Skeletal muscle tissue (tissue), 4 donors: ENCODE data around the gene VILL. TPM values are rescaled to one million over a fixed set of nuclear protein-coding genes. Genes with fewer than 3 reads are reported as not detected.

Experiments
- H3K27ac ChIP-seq: one replicate; pipeline ENCODE4 v1.7.0; 2013; ENCODE audit warnings: mild to moderate bottlenecking, low read depth, low read length, inconsistent platforms
- H3K27me3 ChIP-seq, 3 donors: one replicate each; pipeline ENCODE4 v1.7.0; 2013; ENCODE audit warnings: low read length in 3 of 3; ENCODE audit not compliant: control insufficient read depth in 3 of 3, insufficient read depth in 3 of 3
- H3K36me3 ChIP-seq, 3 donors: one replicate each; pipeline ENCODE4 v1.7.0; 2013; ENCODE audit warnings: low read length in 3 of 3; ENCODE audit not compliant: control insufficient read depth in 3 of 3, insufficient read depth in 3 of 3
- H3K4me1 ChIP-seq, 3 donors: one replicate each; pipeline ENCODE4 v1.7.0; 2013; ENCODE audit warnings: low read length in 3 of 3, mild to moderate bottlenecking in 3 of 3; ENCODE audit not compliant: control insufficient read depth in 3 of 3, insufficient read depth in 3 of 3
- H3K4me3 ChIP-seq, 3 donors: one replicate each; pipeline ENCODE4 v1.7.0; 2013; ENCODE audit warnings: low read length in 3 of 3
- H3K9ac ChIP-seq, 3 donors: one replicate each; pipeline ENCODE4 v1.7.0; 2013; ENCODE audit warnings: low read length in 3 of 3, mild to moderate bottlenecking in 3 of 3, moderate library complexity in 2 of 3, low read depth in 1 of 3
- H3K9me3 ChIP-seq, 3 donors: one replicate each; pipeline ENCODE4 v1.7.0; 2013; ENCODE audit warnings: low read length in 3 of 3; ENCODE audit not compliant: control insufficient read depth in 3 of 3
- total RNA-seq: library from RNA; depleted of rRNA; stranded (reverse); fragments of >200 nt; gene quantifications from one replicate; pipeline ENCODE4 v1.2.3, GENCODE V29; 2014
- donor health status: Osteomylitis.

VILL gene
- total RNA-seq = 7.8 TPM

DNA sequence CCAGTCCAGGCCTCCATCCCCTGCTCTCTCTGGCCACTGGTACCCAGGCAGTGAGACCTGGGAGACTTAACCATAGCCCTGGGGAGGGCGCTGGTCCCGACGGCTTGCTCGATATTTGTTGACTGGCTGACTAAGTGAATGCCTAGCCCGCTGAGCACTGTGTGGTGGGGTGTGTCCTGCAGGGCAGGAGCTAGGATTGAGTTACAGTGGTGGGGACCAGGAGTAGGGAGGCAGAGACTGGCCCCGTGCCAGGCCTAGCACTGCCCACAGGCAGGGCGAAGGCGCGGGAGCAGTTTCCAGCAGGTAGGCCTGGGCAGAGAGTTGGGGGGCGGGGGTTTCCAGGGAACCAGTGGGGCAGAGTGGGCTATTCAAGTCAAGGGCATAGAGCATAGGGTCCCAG lies at the start of gene VILL:
VILL (plus strand) TSS at position 260 of the 400 bp plus-strand sequence. CDS start 2,887 bp downstream, outside the sequence.
- Histone ChIP-seq H3K9ac (no peak within 1 kb of the TSS), H3K27ac (no peak within 1 kb of the TSS), H3K4me1 (peaks cover 7 to 17% (median 15%) of the 10 kb centered on the region in 3 donors), H3K36me3 (no peaks in the 10 kb centered on the region), H3K9me3 (no peaks in the 10 kb centered on the region), H3K4me3 (no peak within 1 kb of the TSS), H3K27me3 (no peaks in the 10 kb centered on the region)

DNA sequence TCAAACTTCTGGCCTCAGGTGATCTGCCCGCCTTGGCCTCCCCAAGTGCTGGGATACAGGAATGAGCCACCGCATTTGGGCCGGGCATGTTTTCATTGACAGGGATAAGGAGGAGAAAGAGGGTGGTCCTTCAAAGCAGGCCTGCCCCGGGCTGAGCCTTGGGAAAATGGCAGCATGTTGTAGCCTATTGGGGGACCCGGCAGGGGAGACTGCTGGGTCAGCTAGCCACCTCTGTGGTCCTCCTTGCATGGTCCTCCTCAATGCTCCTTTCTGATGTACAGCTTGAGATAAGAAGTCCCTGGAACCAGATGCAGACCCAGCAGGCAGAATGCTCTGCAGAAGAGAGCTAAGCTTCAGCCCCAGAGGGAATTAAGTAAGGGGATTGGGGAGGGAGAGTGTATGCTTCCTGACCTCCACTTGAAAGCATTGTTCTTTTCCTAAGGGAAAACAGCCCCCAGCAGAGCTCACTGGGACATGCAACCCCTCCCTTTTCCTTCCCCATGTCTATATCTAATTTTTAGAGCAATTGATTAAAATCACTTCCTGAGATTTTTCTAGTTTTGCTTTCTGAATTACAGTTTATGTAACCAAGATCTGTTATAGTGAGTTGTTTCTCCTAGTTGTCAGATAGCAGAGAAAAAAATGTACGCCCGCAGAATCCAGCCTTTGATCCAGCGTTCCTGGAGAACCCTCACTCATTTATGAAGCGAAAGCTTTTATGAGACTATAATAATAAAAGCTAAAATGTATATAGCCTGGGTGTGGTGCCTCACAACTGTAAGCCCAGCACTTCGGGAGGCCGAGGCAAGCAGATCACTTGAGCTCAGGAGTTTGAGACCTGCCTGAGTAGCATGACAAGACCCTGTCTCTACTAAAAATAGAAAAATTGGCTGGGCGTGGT lies 48.7 kb upstream of the VILL start:
- Histone ChIP-seq H3K9ac (no peak overlapping the region), H3K27ac (no peak overlapping the region), H3K27me3 (no peaks in the 10 kb centered on the region), H3K4me3 (no peak overlapping the region), H3K4me1 (peaks cover 18 to 36% (median 35%) of the 10 kb centered on the region in 3 donors), H3K36me3 (peaks cover 0 to under 1% (median 0%) of the 10 kb centered on the region in 3 donors), H3K9me3 (no peaks in the 10 kb centered on the region)

DNA sequence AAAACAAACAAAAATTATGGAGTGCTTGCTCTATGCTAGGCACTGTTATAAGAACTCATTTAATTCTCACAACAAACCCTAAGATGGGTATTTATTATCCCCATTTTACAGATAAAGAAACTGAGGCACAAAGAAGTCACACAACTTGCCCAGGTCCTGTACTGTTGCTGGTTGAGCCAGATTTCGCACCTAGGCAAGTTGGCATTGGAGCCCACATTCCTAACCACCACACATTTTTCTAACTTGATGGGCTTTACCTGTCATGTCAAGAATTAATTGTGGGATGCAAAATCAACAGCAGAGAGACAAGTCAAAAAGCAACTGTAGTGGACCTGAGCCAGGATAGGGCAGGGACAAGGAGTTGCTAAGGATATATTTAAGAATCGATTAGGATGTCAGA lies 47.9 kb upstream of the VILL start:
- Histone ChIP-seq H3K4me1 (peaks cover 18 to 37% (median 35%) of the 10 kb centered on the region in 3 donors), H3K36me3 (peaks cover 0 to 2% (median 0%) of the 10 kb centered on the region in 3 donors), H3K4me3 (no peak overlapping the region), H3K9me3 (no peaks in the 10 kb centered on the region), H3K9ac (no peak overlapping the region), H3K27ac (no peak overlapping the region), H3K27me3 (no peaks in the 10 kb centered on the region)

DNA sequence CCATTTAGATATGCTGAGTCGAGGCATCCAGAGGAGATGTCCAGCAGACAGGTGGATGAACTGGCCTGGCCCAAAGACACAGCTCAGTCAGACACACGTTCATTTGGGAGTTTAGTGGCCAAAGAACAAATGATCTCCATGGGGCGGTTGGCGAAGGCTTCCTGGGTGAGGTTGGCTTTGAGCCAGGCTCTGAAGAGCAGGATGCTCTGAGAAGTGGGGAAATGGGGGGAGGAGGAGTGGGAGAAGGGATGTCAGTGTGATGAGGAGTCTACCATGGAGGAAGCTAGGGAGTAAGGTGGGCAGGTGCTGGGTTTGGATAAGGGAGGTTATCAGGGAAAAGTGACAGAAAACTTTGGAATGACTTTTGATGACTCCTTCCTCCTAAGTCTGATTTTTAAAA lies 47.5 kb upstream of the VILL start:
- H3K27ac ChIP-seq = no peak overlapping the region
- H3K27me3 ChIP-seq = no peaks in the 10 kb centered on the region
- no peak overlapping the region for H3K9ac ChIP-seq
- H3K36me3 ChIP-seq = peaks cover 0 to 2% (median 0%) of the 10 kb centered on the region in 3 donors
- peaks cover 18 to 37% (median 35%) of the 10 kb centered on the region in 3 donors for H3K4me1 ChIP-seq
- H3K4me3 ChIP-seq = no peak overlapping the region
- no peaks in the 10 kb centered on the region for H3K9me3 ChIP-seq

DNA sequence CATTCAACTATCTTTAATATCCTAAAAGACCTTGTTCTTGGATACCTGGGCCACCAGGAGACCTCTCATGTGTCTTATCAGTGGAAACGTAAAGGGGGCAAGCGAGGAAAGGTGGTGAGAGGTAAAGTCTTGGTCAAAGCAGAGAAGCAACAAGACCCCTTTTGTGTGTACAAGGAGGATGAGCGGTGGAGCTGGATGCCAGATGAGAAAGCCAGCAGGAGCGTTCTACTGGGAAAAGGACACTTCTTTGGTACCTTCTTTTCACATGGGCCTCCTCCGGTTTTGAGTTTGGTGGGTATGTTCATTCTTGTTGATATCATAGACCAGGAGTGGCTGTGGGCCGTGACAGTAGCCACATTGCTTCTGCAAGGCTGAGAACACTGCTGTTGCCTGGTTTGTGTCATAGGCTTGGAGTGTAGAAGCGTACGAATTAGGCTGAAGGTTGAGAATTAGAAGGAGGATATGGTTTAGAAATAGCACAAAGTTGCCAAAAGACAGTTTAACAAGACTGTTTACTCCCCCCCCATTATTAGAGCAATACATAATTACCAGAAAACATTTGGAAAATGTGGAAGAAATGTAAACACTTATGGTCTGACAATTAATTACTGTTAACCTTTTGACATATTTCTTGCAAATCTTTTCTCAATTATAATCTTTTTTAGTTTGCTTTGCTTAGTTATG lies 46.8 kb upstream of the VILL start:
- Histone ChIP-seq H3K9ac (no peak overlapping the region), H3K9me3 (no peaks in the 10 kb centered on the region), H3K36me3 (peaks cover 0 to 2% (median 0%) of the 10 kb centered on the region in 3 donors), H3K27me3 (no peaks in the 10 kb centered on the region), H3K4me1 (peaks cover 18 to 37% (median 34%) of the 10 kb centered on the region in 3 donors), H3K27ac (no peak overlapping the region), H3K4me3 (no peak overlapping the region)

DNA sequence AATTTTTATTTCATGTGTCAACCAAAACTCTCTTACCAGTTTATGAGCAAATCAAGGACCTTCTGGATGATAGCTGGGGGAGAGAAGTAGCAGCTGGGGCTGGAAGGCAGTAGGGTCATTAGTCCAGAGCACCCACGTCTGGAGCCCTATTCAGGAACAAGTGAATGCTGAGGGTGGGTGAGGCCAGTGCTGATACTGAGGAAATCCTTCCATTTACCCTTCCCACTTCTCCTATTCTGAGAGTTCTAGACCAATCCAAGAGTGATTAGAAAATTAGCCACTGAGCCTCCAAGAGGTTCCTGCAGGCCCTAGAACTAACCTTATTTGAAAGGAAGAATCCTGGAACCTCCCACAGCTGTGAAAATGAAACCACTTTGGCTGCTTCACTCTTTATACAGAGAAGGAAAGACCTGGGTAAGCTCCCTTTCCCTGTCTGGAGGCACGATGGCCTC lies 46.2 kb upstream of the VILL start:
- H3K9ac ChIP-seq = no peak overlapping the region
- H3K4me3 ChIP-seq = peak overlapping the region in 1 of 3 donors; percentile 41
- no peaks in the 10 kb centered on the region for H3K9me3 ChIP-seq
- H3K27me3 ChIP-seq = no peaks in the 10 kb centered on the region
- peaks cover 18 to 37% (median 31%) of the 10 kb centered on the region in 3 donors for H3K4me1 ChIP-seq
- no peak overlapping the region for H3K27ac ChIP-seq
- H3K36me3 ChIP-seq = peaks cover 0 to 2% (median 0%) of the 10 kb centered on the region in 3 donors

DNA sequence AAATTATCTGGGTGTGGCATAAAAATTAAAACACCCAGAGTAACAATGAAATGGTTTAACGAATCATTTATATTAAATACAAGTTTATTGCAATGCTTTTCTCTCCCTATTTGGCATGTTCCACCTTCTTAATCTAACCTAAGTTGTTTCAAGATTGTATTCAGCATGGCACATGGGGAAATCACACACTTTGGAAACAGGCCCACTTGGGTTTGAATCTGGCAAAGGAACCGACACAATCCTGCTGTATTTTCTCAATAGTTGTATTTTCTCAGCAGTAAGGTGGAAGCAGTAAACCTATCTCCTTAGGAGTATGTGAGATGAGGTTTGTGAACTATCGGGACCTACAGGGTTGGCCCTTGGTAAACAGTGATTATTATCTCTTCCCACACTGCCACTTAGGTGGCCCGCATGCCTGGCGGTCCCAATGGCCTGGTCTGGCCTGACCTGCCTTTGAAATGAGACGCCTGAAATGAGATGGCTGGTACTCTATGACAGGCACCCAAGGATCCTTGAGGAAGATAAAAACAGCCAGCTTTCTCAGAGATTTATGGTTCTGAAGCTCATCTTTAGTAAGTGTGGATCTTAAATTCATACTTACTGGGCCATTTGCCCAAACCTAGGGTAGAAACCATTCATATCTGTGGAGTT lies 45.3 kb upstream of the VILL start:
- Histone ChIP-seq H3K36me3 (peaks cover 0 to 2% (median 0%) of the 10 kb centered on the region in 3 donors), H3K9ac (no peak overlapping the region), H3K27ac (no peak overlapping the region), H3K4me3 (no peak overlapping the region), H3K27me3 (no peaks in the 10 kb centered on the region), H3K9me3 (no peaks in the 10 kb centered on the region), H3K4me1 (peaks cover 18 to 37% (median 29%) of the 10 kb centered on the region in 3 donors)

DNA sequence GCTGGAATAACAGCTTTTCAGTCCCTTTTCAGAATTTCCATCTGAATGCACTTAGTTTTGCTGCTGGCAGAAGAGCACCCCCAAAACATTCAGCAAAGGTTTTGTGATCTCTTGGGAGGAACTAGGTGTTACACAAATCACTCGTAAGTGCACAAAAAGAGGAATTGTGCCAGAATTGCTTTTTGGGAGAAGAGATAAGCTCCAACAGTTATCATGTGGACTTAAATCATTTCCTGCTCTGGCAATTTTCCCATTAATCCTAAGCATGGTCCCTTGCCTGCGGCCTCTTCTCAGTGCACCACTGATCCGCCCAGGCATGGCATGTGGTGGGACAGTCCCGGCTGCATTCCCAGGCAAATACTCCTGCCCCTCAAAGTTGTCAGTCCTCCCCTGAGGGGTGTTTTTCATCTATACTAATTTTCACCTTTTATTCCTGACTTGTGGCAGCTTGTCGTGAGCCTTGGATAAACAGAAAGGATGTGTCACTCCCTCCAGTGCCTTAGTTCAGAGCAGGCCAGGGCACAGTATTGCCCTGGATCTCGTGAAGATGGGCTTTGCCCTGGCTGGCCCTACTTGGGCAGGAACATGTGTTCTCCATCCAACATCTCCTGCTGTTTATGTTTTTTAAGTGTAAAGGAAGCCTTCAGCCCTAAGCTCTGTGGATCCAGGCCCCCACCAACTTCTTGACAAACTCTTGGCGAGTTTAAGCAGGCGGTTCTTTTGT lies 44.6 kb upstream of the VILL start:
- no peaks in the 10 kb centered on the region for H3K27me3 ChIP-seq
- H3K27ac ChIP-seq = no peak overlapping the region
- peaks cover 18 to 32% (median 24%) of the 10 kb centered on the region in 3 donors for H3K4me1 ChIP-seq
- no peak overlapping the region for H3K9ac ChIP-seq
- H3K36me3 ChIP-seq = peaks cover 0 to 2% (median 0%) of the 10 kb centered on the region in 3 donors
- no peaks in the 10 kb centered on the region for H3K9me3 ChIP-seq
- H3K4me3 ChIP-seq = no peak overlapping the region

DNA sequence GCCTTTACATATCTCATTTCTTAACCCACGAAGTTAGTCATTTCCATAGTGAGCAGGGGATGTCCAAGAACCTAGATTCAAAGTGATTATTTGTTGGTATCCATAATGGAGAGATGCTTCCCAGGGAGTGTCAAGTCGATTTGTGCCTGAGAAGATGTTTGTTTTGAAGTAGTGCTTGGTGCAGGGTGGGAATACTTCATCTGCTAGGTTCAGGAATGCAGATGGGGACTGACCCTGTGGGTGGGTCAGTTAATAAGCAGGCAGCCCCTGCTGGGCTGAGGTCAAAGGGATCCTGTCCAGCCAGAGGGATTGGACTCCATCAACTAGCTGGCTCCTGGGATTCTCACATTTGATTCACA lies 44.1 kb upstream of the VILL start:
- H3K9me3 ChIP-seq = no peaks in the 10 kb centered on the region
- H3K27me3 ChIP-seq = no peaks in the 10 kb centered on the region
- no peak overlapping the region for H3K4me3 ChIP-seq
- H3K36me3 ChIP-seq = peaks cover 0 to 2% (median 0%) of the 10 kb centered on the region in 3 donors
- H3K9ac ChIP-seq = no peak overlapping the region
- no peak overlapping the region for H3K27ac ChIP-seq
- peaks cover 18 to 31% (median 20%) of the 10 kb centered on the region in 3 donors for H3K4me1 ChIP-seq
